Measurements from ENCODE around the gene CTNNAL1. TPM values are rescaled to one million over a fixed set of nuclear protein-coding genes. Genes with fewer than 3 reads are reported as not detected.
A peak's percentile ranks its signal among the peaks of the same experiment; 100 is the strongest.
"Not testable (repeated sequence)": the region's sequence is repeated elsewhere in the genome, so short reads cannot be mapped to it uniquely, and the experiment has no call there.

The CTNNAL1 gene, protein sequence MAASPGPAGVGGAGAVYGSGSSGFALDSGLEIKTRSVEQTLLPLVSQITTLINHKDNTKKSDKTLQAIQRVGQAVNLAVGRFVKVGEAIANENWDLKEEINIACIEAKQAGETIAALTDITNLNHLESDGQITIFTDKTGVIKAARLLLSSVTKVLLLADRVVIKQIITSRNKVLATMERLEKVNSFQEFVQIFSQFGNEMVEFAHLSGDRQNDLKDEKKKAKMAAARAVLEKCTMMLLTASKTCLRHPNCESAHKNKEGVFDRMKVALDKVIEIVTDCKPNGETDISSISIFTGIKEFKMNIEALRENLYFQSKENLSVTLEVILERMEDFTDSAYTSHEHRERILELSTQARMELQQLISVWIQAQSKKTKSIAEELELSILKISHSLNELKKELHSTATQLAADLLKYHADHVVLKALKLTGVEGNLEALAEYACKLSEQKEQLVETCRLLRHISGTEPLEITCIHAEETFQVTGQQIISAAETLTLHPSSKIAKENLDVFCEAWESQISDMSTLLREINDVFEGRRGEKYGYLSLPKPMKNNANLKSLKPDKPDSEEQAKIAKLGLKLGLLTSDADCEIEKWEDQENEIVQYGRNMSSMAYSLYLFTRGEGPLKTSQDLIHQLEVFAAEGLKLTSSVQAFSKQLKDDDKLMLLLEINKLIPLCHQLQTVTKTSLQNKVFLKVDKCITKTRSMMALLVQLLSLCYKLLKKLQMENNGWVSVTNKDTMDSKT
- total RNA-seq, result 100 to 1,000 TPM in 1 of 2 donors, 10 to 100 TPM in 1; 98.9 to 120 TPM

- Histone ChIP-seq H3K4me3 (peak within 1 kb of the TSS; percentile 73 to 80), H3K27me3 (no peaks in the 10 kb centered on the region), H3K4me1 (peaks cover 0 to 52% of the 10 kb centered on the region in 2 donors), H3K9me3 (no peaks in the 10 kb centered on the region), H3K36me3 (no peaks in the 10 kb centered on the region), H3K27ac (peak within 1 kb of the TSS; percentile 94 to 95)
- TF ChIP-seq, protein P1, sequence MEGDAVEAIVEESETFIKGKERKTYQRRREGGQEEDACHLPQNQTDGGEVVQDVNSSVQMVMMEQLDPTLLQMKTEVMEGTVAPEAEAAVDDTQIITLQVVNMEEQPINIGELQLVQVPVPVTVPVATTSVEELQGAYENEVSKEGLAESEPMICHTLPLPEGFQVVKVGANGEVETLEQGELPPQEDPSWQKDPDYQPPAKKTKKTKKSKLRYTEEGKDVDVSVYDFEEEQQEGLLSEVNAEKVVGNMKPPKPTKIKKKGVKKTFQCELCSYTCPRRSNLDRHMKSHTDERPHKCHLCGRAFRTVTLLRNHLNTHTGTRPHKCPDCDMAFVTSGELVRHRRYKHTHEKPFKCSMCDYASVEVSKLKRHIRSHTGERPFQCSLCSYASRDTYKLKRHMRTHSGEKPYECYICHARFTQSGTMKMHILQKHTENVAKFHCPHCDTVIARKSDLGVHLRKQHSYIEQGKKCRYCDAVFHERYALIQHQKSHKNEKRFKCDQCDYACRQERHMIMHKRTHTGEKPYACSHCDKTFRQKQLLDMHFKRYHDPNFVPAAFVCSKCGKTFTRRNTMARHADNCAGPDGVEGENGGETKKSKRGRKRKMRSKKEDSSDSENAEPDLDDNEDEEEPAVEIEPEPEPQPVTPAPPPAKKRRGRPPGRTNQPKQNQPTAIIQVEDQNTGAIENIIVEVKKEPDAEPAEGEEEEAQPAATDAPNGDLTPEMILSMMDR (IDR thresholded peaks at IDR 0.05), result no peak
- DNase-seq (ENCODE audit: low spot score), result peak; percentile 94
These were observed at the start of gene CTNNAL1 for GRCh38 chr9:109012876-109013678. Gene CTNNAL1 (minus strand): TSS chr9:109013499. CDS start chr9:109013442, 57 bp downstream.

- Histone ChIP-seq H3K36me3 (peaks cover 68% of the 10 kb centered on the region), H3K27ac (no peak overlapping the region), H3K27me3 (no peaks in the 10 kb centered on the region), H3K4me1 (no peaks in the 10 kb centered on the region), H3K4me3 (no peak overlapping the region), H3K9me3 (no peaks in the 10 kb centered on the region)
- no peak for DNase-seq (ENCODE audit: low spot score)
- TF ChIP-seq, protein P1 (IDR thresholded peaks at IDR 0.05), result no peak
These were observed 49.2 kb upstream of the CTNNAL1 start for GRCh38 chr9:109062543-109062942.

- Histone ChIP-seq H3K27ac (no peak overlapping the region), H3K27me3 (no peaks in the 10 kb centered on the region), H3K9me3 (no peaks in the 10 kb centered on the region), H3K4me3 (no peak overlapping the region), H3K36me3 (peaks cover 69% of the 10 kb centered on the region), H3K4me1 (no peaks in the 10 kb centered on the region)
- TF ChIP-seq, protein P1 (IDR thresholded peaks at IDR 0.05), result no peak
- DNase-seq (ENCODE audit: low spot score), result no peak
These were observed 46.9 kb upstream of the CTNNAL1 start for GRCh38 chr9:109060191-109060590.

DNA sequence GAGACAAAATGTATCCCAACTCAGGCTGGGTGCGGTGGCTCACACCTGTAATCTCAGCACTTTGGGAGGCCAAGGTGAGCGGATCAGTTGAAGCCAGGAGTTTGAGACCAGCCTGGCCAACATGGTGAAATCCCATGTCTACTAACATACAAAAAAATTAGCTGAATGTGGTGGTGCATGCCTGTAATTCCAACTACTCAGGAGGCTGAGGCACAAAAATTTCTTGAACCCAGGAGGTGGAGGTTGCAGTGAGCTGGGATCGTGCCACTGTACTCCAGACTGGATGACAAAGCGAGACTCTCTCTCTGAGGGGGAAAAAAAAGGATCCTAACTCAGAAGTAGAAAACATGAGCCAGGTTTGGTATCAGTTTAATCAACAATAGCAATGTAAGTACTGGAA, 39.8 kb upstream of the CTNNAL1 start:
- H3K4me1 ChIP-seq; H3K27ac ChIP-seq; H3K4me3 ChIP-seq; H3K27me3 ChIP-seq; DNase-seq (ENCODE audit: low spot score); H3K9me3 ChIP-seq: not testable (repeated sequence)
- H3K36me3 ChIP-seq, result peaks cover 52% of the 10 kb centered on the region

DNA sequence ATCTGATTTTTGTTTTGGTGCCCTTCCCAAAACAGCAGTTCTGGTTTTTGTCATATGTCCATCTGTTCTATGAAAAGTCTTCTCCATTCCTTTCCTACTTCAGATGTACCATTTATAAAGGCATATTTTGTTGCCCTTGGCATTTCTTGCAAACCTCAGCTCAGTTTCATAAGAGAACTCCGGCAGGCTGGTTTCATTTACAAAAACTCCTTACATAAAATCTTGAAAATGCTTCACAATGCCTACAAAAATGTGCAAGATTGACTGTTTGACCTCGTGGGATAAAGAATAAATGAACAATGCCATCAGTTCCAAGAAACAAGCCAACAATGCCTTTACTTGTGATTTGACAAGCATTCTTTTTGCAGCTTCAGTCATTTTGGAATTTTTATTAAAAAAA, 39.1 kb upstream of the CTNNAL1 start:
- DNase-seq (ENCODE audit: low spot score), result no peak
- H3K36me3 ChIP-seq, result peaks cover 58% of the 10 kb centered on the region
- H3K27ac ChIP-seq, result no peak overlapping the region
- TF ChIP-seq, protein P1 (IDR thresholded peaks at IDR 0.05), result no peak
- no peak overlapping the region for H3K4me3 ChIP-seq
- no peaks in the 10 kb centered on the region for H3K9me3 ChIP-seq
- H3K4me1 ChIP-seq, result no peaks in the 10 kb centered on the region
- H3K27me3 ChIP-seq, result no peaks in the 10 kb centered on the region
